RPMI8226 (cell line): ENCODE measurements around the gene SLC38A5.
A peak's percentile ranks its signal among the peaks of the same experiment; 100 is the strongest.
"Not testable (repeated sequence)": the region's sequence is repeated elsewhere in the genome, so short reads cannot be mapped to it uniquely, and the experiment has no call there.

ENCODE experiments used
- DNase-seq: peaks from one replicate; pipeline ENCODE4 v3.0.0-alpha.2; 2015

SLC38A5 gene

GRCh38 chrX:48467281-48467761, 2.7 kb downstream of the SLC38A5 start:
- no peak for DNase-seq

- peak; percentile 37 for DNase-seq
These were observed 3.4 kb downstream of the SLC38A5 start for GRCh38 chrX:48466696-48467095.

- DNase-seq: no peak
These were observed 4.6 kb downstream of the SLC38A5 start for GRCh38 chrX:48465336-48465933.

- DNase-seq: no peak
These were observed 8.2 kb downstream of the SLC38A5 start for GRCh38 chrX:48461830-48462229.

GRCh38 chrX:48460606-48461005, 9.5 kb downstream of the SLC38A5 start:
- DNase-seq: no peak

DNA sequence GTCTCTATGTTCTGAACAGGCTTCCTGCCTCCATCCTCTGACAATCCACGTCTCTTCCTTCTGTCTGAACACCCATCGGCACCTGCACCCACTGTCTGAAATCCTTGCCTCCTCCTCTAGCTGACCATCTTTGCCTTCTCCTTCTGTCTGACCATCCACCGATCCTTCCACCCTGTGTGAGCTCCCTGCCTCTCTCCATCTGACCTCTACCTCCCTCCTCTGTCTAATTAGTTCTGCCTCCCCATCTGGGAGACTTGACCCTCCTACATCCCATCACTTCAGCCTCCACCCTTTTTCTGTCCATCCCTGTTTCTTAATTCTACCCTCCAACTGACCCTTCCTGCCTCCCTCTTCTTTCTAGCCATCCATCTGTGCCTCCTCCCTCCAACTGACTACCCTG, 10.0 kb downstream of the SLC38A5 start:
- DNase-seq: no peak

DNA sequence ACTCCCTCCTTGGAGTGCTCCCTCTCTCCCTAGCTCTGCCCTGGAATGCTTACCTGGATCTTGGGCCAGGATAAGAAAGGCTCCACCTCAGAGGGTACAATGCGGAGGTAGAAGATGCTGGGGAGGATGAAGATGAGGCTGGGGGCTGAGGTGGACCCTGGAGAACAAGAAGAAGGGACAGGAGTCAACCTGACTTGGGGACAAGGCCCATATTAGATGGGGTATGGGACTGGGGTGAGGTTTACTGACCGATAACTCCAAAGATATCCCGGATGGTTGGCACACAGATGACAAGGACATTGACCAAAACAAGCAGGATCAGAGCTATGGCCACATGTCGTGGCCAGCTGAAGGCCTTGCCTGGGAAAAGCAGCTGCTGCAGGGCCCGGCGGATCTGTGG, 10.6 kb downstream of the SLC38A5 start:
- no peak for DNase-seq

GRCh38 chrX:48458711-48459110, 11.3 kb downstream of the SLC38A5 start:
- no peak for DNase-seq

DNA sequence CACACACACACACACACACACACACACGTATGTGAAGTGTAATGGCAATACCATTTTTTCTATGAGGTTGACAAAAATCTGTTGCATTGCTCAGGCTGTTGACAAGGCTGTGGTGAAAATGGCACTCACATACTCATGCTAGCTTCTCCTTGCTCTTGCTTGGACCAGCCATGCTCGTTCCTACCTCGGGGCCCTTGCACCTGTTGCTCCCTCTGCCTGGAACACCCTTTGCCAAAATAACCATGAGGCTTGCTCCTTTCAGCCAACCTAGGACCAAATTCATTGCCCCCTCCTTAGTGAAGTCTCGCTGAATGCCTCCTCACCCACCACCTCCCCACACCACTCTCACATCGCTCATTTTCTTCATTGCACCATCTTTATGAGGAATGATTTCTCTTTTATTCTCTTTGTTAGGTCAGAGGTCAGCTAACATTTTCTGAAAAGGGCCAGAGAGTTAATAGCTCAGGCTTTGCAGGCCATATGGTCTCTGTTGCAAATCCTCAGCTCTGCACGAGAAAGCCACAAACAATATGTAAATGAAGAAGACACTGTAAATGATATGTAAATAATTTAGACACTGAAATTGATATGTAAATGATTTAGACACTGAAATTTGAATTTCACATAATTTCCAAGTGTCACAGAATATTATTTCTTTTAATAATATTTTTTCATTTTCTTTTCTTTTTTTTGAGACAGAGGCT, 13.3 kb downstream of the SLC38A5 start:
- no peak for DNase-seq

DNA sequence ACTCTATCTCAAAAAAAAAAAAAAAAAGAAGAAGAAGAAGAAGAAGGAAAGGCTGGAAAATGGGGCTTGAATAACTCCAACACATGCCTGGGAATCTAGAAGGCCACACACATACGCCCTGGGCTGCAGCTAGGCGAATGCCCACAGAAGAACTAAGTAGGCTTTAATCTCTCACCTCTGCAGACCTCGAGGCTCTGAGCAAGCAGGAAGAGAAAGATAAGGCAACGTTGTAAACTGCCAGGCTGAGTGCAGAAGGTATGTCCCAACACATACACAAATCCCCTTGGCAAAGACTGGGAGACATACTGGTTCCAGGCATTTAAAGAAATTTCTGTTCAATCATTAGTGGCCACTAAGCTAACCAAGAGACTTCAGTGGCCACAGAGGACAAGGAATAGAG, 18.4 kb downstream of the SLC38A5 start:
- DNase-seq: no peak

DNA sequence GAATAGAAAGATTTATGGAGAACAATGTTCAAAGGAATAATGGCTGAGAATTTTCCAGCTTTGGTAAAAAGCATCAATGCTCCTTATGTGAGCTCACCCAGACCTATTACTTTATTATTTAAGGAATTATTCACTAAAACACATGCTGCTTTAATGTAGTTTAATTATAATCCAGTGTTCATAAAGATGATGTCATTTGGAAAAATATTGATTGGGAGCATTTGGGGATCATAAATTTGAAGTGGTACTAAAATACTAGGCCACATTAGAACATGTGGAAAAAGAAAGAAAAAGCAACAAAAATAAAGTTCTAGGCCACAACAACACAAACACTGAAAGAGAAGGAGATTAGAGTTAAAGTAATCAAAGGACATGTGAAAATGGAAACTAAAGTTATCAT, 20.0 kb downstream of the SLC38A5 start:
- DNase-seq: no peak

- not testable (repeated sequence) for DNase-seq
These were observed 22.9 kb downstream of the SLC38A5 start for GRCh38 chrX:48447201-48447600.

- not testable (repeated sequence) for DNase-seq
These were observed 36.3 kb downstream of the SLC38A5 start for GRCh38 chrX:48433713-48434112.

- not testable (repeated sequence) for DNase-seq
These were observed 39.9 kb downstream of the SLC38A5 start for GRCh38 chrX:48430166-48430565.

DNA sequence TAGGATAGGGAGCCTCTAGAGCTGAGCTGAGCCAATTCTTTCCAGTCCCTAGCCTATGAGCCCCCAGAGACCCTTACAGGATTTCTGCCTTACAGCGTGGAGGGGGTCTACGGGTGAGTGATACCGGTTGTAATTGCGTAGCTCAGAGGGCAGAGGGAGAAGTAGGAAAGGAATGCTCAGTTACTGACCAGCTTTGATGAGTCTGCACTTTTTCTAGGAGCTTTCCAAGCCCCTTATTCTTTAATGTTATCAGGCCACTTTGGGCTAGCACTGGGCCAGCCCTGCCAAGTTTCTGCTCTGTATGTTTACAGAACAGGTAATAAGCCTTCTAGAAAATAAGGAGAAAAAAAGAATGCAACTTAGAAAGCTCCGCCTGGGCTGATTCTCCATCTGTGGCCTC, 40.5 kb downstream of the SLC38A5 start:
- not testable (repeated sequence) for DNase-seq

- not testable (repeated sequence) for DNase-seq
These were observed 42.9 kb downstream of the SLC38A5 start for GRCh38 chrX:48427027-48427716.

DNA sequence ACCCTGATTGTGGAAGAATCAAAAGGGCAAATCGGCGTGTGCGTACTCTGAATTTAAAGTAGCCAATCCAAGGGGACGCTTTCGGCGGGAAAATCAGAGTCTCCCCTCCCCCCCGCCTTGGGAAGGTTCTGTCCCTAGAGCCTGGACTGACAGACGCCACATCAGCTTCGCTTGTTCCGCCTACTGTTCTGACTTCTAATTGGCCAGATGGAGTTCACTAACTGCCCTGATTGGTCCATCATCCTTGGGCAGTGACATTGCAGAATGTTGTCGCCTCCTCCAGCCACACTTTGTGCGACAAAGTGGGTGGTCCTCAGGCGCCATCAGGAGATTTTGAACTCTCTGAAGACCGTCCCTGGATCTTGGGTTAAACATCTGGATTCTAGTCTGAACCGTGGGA, 58.2 kb downstream of the SLC38A5 start, which contains the start of gene SSX4B:
Gene SSX4B (minus strand): TSS at position 101 of the 400 bp plus-strand sequence. CDS start 588 bp downstream, outside the sequence.
- not testable (repeated sequence) for DNase-seq
